GM18499 (cell line): ENCODE results near the gene IRF3.
A peak's percentile ranks its signal among the peaks of the same experiment; 100 is the strongest.

Source experiments
- ATAC-seq: cut with Tn5 transposase; IDR thresholded peaks from one replicate; pipeline ENCODE4 v1.9.1; 2021; ENCODE audit warnings: moderate number of reproducible peaks; ENCODE audit not compliant: insufficient read depth, unreplicated experiment

The IRF3 gene

GRCh38 chr19:49688531-49689132 lies 23.0 kb upstream of the IRF3 start:
- ATAC-seq: no peak

DNA sequence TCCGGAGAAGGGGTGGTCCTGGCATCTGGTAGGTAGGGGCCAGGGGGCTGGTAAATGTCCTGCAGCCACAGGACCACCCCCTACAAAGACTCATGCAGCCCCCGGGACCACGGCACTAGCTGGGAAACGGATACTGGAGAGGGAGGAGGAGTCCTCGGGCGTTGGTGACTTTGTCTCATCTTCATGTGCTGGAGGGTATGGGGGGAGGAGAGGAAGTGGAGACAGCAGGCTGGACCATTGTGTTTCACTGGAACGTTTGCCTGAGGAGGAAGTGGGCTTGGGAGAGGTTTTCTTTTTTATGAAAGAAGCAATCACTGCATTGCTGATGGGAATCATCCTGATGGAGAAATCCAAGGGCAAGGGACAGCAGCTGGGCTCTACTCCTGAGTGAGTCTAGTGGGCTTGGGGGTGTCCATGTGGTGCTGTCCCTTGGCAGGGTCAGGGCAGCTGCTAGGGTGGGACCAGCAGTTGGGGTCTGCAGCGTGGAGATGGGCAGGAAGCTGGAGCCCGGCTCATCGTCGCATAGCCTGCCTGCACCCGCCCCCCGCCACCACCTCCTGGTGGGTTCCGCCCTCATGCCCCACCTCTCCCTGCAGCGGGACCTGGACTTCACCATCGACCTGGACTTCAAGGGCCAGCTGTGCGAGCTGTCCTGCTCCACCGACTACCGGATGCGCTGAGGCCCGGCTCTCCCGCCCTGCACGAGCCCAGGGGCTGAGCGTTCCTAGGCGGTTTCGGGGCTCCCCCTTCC lies 22.1 kb upstream of the IRF3 start:
- no peak for ATAC-seq

GRCh38 chr19:49687150-49687549 lies 21.5 kb upstream of the IRF3 start:
- no peak for ATAC-seq

DNA sequence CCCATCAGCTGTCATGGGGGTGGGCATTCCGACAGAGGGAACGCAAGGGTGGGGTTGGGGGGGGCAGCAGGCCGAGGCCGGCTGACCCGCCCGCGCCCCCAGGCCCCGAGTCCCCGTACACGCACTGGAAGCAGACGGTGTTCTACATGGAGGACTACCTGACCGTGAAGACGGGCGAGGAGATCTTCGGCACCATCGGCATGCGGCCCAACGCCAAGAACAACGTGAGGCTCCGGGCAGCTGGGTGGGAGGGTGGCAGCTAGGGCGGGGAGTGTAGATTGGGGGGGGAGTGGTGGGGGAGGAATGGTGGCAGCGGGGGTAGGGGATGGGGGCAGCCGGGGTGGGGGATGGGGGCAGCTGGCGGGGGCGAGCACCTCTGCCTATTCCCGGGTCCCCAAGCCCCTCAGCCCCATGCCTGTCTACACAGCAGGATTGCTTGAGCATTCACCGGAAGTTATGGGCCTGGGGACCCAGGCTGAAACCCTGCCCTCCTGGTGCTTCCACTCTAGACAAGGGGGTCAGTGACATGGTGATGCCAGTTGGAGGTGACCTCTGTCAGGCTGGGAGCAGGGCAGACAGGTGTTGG lies 20.9 kb upstream of the IRF3 start:
- no peak for ATAC-seq

DNA sequence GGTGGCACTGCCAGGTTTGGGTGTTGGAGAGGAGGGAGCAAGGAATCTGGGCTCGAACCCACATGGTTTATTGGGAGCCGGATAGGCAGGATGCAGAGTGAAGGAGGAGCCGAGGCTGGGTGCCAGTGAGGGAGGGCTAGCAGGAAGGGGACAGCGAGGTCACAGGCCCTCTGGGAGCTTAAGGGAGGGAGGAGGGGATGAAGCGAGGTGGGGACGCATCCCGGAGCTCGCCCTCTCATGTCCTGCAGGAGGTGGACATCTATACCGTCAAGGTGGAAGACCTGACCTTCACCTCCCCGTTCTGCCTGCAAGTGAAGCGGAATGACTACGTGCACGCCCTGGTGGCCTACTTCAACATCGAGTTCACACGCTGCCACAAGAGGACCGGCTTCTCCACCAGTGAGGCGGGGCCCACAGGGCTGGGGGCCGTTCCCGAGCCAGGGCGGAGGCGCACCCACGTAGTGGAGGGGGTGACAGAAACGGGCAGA lies 20.2 kb upstream of the IRF3 start:
- no peak for ATAC-seq

GRCh38 chr19:49684983-49685553 lies 19.4 kb upstream of the IRF3 start:
- ATAC-seq: no peak

DNA sequence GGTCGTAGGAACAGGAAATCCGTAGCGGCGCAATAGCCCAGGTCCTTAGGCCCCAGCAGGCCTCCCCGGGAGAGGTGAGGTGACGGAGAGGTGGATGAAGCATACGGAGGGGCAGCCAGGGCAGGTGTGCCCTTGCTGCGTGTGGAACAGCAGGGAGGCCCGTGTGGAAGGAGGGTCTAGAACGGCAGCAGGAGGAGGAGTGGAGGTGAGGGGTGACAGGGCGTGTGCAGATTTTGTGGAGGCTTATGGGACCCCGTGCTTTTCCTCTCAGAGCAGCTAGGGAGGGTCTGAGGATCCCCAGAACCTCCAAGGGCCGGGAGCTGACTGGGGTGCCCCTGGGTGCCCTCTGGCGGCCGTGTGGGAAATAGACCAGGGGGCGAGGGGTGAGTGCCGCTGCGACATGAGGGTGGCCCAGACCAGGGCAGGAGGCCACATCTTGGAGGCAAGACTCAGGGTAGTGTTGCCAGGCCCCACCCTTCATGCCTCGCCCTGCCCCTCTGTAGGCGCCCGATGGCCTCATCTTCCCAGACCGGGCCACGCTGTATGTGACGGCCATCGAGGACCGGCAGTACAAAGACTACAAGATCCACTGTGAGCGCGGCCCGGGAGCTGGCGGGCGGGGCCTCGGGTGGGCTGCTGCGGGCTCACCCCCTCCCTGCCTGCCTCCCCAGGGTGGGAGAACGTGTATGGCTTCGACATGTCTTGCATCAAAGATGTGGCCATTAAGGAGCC lies 18.8 kb upstream of the IRF3 start:
- ATAC-seq: no peak

DNA sequence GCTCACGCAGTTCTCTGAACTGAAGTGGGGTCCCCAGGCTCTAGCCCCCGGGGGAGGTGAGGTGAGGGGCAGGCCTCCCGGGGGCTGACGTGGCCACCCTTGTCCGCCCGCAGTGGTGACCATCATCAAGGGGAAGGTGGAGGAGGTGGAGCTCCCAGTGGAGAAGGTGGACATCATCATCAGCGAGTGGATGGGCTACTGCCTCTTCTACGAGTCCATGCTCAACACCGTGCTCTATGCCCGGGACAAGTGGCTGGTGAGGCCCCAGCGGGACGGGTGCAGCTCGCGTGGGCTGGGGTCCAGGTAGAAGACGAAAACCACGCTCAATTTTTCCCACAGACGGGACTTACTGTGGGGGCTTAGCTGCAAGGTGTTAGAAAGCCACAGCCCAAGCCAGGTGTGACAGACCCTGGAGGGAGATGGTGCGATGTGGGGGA lies 18.2 kb upstream of the IRF3 start:
- ATAC-seq: no peak

DNA sequence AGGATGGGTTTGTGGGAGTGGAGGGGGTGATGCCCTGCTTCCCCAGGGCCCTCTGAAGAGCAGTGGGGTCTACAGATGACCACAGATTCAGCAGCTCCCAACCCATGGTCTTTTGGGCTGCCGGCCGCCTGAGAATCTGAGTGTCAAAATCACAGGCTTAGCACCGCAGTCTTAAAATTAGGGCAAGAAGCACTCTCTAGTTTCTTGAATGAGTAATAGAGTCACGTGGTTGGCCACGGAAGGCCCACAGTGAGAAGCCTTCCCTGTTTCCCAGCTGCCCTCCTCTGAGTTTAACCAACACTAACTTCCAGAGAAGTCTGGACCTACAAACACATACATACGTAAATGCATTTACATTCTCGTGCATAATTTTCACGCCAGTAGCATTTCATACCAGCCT lies 16.6 kb upstream of the IRF3 start:
- no peak for ATAC-seq

DNA sequence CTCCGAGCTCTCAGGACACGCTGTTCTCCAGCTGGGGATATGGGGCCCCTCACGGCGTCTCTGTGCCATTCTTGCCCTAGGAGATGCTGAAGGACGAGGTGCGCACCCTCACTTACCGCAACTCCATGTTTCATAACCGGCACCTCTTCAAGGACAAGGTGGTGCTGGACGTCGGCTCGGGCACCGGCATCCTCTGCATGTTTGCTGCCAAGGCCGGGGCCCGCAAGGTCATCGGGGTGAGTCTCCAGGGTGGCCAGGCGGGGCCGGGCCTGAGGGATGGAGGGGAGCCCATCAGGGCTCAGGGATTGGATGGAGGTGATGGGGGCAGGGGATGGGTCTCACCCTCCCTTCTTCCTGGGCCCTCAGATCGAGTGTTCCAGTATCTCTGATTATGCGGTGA lies 16.2 kb upstream of the IRF3 start:
- ATAC-seq: no peak

GRCh38 chr19:49680421-49681351 lies 15.0 kb upstream of the IRF3 start:
- ATAC-seq: no peak

DNA sequence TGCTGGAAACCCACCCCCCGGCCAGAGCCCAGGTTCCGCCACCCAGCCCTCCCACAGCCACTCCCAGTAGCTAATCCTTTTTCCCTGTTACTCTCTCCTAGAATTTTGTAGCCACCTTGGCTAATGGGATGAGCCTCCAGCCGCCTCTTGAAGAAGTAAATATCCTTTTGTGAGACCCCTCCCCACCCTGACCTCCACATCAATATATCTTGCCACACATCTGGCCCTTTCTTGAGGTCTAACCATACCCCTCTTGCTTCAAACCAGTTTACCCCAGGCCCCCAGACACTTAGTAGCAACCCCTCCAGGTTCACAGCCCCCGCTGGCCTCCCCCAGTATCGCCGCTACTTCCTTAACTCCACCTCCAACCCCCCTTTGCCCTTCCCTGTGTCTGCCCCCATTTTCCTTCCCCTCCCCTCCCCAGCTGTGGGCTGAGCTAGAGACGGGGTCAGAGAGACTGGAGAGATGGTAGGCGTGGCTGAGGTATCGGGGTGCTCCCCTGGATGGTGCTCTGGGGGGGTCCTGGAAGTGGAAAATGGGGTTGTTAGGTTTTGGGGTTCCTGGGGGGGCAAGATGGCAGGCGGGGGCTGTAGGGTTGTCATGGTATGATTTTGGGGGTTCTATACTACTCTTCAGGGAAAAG lies 14.2 kb upstream of the IRF3 start:
- no peak for ATAC-seq

DNA sequence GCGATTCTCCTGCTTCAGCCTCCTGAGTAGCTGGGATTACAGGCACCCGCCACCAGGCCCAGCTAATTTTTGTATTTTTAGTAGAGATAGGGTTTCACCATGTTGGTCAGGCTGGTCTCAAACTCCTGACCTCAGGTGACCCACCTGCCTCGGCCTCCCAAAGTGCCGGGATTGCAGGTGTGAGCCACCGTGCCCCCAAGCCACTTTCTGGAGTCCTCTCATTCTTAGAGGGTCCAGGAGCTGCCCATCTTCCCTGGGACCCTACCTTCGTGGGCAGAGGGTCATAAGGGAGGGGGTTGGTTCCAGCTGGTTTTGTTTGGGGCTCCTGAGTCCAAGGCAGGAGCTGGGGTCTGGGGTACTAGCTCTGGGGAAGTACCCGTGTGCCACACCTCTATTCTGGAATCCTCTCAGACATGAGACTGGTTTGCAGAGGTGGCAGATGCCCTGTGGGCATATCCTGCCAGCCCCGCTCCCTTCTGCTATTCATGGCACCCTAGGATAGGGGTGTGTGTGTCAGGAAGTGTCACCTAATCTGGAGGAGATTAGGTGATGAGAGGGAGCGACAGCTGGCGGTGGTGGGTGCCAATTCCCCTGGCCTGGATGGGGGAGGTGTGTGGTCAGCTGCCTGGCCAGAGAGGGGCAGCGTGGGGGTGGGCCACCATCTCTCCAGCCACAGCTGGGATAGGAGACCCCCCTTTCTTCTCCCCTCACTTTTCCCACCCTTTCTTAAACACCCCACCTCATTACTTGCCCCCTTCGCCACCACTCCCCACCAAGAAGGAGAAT lies 13.5 kb upstream of the IRF3 start:
- ATAC-seq: no peak

GRCh38 chr19:49677901-49678674 lies 12.4 kb upstream of the IRF3 start:
- ATAC-seq: no peak

DNA sequence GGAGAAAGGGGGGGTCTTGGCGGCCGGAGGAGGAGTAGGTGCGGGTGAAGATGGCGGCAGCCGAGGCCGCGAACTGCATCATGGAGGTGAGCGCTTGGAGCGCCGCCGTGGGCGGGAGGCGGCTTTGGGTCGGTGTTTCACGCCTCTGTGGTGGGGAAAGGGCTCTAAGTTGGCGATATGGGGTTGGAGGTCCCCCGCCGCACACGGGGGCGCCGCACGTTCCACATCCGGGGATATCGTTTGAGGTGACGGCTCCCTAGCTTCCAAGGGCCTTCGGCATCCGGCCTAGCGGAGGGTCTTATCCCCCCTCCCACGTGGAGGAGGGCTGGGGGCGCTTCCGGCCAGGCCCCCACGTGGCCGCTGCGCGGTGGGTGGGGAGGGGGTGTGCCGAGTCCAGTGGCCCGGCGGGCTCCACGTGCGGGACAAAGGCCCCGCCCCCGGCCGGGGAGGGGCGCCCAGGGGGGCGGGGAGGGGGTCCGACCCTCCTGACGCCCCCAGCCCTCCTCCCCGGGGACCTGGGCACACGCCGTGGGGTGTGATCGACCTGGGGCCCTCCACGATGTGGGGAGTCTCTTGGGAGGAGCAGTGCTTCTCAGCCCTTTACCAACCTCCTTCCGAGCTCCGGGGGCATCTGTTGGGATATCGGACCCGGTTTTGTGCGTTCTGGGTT lies 11.7 kb upstream of the IRF3 start, which contains the start of gene PRMT1:
TSS of gene PRMT1 (plus strand) at position 41 of the 670 bp plus-strand sequence. CDS start at position 51, 10 bp downstream.
- ATAC-seq: no peak

DNA sequence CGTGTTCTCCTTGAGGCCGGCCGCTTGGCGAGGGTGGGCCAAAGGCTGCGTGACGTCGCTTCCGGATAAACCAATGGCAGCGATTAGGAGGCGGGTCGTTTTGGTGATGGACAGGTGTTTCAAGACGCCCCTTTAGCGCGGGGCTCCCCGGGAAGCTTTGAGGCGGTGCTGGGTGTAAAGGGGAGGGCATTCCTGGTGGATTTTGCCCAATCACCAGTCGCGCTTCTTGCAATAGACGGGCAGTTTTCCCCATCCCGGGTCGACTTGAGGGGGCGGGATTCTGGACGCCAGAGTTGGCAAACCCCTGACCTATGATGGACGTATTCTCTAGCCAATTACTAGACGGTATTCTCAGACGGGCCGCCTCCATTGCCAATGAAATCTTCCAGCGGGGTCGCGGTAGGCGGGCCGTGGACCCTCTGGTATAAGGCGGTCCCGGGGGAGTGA lies 11.2 kb upstream of the IRF3 start:
- peak; percentile 48 for ATAC-seq
